GM12891 (cell line): Measurements from ENCODE around the gene HAPSTR1.

Experiments used
- DNase-seq: peaks from one replicate; pipeline ENCODE4 v3.0.0; 2011; ENCODE audit warnings: low spot score; ENCODE audit not compliant: insufficient read length
- FAIRE-seq: peaks from 2 replicates; lab custom pipeline; 2011; peaks lifted over from hg19 to GRCh38; lab: Jason Lieb, UNC
- PAX5 ChIP-seq: IDR thresholded peaks from 2 replicates; pipeline ENCODE4 v1.6.1; 2011; ENCODE audit warnings: low read length, moderate library complexity, mild to moderate bottlenecking; ENCODE audit not compliant: insufficient read depth, severe bottlenecking
- POLR2A ChIP-seq: IDR thresholded peaks from 2 replicates; pipeline ENCODE4 v1.6.1; 2011; ENCODE audit warnings: low read depth, low read length, control low read depth
- POLR2AphosphoS5 ChIP-seq: IDR thresholded peaks from 2 replicates; pipeline ENCODE4 v1.6.1; 2011; ENCODE audit warnings: low read depth, low read length, control low read depth
- POU2F2 ChIP-seq: IDR thresholded peaks from 2 replicates; pipeline ENCODE4 v1.6.1; 2011; ENCODE audit warnings: low read depth, mild to moderate bottlenecking, control low read depth, low read length, moderate library complexity
- SPI1 ChIP-seq: IDR thresholded peaks from 2 replicates; pipeline ENCODE4 v1.6.1; 2011; ENCODE audit warnings: low read depth, low read length, control low read depth
- TAF1 ChIP-seq: IDR thresholded peaks from 2 replicates; pipeline ENCODE4 v1.6.1; 2011; ENCODE audit warnings: low read depth, low read length, control low read depth

Gene HAPSTR1

DNA sequence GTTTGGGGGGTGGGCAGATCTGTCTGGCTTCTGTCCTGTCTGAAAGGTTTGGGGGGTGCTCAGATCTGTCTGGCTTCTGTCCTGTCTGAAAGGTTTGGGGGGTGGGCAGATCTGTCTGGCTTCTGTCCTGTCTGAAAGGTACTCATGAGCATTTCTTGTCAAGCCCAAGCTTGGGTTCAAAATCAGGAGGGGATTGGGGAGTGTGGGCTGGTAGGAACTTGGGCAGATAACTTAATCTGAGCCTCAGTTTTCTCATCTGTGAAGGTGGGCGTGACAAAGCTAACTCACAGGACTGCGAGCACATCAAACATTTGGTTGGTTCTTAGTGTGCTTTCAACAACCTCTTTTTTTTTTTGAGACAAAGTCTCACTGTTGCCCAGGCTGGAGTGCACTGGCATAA lies 35.2 kb downstream of the HAPSTR1 start:
- TF ChIP-seq SPI1 = no peak
- TF ChIP-seq POU2F2 = no peak
- no peak for TF ChIP-seq POLR2A
- no peak for TF ChIP-seq TAF1
- no peak for TF ChIP-seq PAX5
- TF ChIP-seq POLR2AphosphoS5 = no peak
- FAIRE-seq (no peak), DNase-seq (no peak)

DNA sequence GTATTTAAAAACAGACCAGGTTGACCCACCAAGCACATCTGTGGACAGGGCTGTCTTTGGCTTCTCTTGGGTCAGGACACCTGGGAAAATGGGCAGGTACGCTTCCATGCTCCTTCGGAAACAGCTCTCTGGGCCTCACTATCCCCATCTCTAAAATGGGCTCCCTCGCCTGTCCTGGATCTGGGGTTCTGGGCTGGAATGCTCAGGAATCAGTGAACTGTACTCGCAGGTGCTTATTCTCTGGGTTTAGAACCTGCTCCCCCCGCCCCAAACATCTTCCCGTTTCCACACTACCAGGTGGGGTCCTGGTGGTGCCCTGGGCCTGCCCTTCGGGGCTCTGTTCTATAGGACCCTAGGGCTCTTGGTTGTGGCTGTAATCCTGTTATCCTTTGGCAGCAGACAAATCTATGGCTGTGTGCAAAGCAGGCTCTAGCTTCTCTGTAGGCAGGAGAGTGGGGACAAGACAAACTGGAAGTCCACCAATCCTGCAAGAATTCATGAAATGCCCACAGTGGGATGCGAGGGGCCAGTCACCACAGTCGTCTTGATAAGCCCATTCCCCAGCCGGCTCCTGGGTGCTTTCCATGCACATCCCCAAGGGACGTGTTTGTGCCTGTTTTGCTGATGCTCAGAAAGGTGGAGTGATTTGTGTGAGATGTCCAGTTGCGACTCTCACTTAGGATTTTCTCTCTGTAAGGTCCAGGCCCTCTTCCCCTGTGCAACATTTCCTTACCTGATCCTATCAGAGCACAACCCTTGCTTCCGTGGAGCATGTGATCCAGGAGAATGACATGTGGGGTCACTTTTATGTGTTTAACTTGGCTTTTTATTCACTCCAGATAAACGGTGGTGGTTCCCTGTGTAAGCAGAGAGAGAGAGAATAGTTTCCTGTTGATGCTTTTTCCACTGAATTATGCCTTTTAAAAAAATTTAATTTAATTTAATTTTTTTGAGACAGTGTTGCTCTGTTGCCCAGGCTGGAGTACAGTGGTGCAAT lies 37.2 kb downstream of the HAPSTR1 start:
- FAIRE-seq (no peak), DNase-seq (no peak)
- TF ChIP-seq POU2F2 (no peak), TAF1 (no peak), SPI1 (no peak), POLR2A (no peak), PAX5 (no peak), POLR2AphosphoS5 (no peak)

DNA sequence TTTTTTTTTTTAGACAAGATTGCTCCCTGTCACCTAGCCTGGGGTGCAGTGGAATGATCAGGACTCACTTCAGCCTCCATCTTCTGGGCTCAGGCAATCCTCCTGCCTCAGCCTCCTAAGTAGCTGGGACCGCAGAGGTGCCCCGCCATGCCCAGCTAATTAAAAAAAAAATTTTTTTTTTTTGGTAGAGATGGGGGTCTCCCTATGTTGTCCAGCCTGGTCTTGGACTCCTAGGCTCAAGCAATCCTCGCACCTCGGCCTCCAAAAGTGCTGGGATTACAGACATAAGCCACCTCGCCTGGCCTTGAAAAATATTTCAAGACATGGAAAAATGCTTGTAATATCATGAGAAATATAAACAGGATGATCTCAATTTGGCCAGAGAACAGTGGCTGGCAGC lies 42.9 kb downstream of the HAPSTR1 start:
- TF ChIP-seq POU2F2 (no peak), TAF1 (no peak), SPI1 (no peak), PAX5 (no peak), POLR2A (no peak), POLR2AphosphoS5 (no peak)
- no peak for FAIRE-seq
- DNase-seq = no peak

DNA sequence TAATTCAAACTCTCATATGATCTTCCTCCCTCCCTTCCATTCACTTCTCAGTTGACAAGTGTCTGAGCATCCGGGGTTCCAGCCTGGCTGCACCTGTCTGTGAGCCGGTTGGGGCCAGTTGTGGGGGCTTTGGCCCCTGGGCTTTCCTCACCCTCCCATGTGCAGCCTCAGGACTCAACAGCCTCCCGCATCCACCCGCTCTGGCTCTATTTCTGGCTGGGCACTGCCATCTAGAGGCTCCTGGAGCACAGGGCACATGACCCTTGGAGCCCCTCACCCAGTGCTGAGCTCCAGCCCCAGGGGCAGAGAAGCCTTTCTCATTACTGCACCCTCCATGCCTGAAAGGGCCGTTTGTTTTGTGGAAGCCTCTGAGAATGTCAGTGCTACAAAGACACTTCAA lies 43.3 kb downstream of the HAPSTR1 start:
- no peak for TF ChIP-seq PAX5
- peak; percentile 49; the same call in 1 of the 2 replicates for TF ChIP-seq POU2F2
- no peak for TF ChIP-seq TAF1
- DNase-seq (peak; percentile 64), FAIRE-seq (peak; percentile 72)

DNA sequence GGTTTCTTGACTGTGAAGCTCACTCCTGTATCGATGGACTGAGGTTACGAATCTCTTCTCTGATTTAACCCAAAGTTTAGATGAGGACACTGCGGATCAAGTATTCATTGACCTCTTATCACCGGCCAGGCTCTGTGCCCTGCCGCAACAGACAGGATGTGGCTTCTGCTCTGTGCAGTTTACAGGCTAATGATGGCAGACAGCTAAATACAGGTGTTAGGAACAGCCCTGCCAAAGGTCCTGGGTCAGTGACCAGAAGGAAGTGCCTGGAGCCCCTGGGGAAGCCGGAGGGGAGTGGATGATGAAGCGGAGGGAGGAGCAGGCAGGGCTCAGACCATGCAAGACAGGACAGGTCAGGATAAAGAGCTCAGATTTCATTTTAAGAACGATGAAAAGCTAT lies 44.4 kb downstream of the HAPSTR1 start:
- no peak for DNase-seq
- peak; percentile 66 for FAIRE-seq
- TF ChIP-seq SPI1 = 0 out of 2 replicates have a peak, but pooled peaks have one; percentile 5
- TF ChIP-seq POLR2AphosphoS5 = no peak

DNA sequence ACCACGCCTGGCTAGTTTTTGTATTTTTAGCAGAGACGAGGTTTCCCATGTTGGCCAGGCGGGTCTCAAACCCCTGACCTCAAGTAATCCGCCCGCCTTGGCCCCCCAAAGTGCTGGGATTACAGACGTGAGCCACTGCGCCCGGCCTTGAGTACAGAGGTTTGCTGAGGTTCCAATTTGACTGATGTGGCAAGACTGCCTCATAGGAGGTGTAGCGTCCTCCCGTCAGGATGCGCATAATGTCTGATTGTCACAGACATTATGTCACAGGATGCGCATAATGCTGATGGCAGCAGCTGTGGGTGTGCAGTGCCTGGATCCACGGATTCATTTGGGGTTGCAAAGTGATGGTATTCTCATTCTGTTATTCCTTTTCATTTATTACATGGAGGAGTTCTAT lies 45.2 kb downstream of the HAPSTR1 start:
- no peak for TF ChIP-seq PAX5
- TF ChIP-seq POU2F2 = no peak
- TF ChIP-seq SPI1 = no peak
- TF ChIP-seq POLR2AphosphoS5 = no peak
- no peak for TF ChIP-seq TAF1
- TF ChIP-seq POLR2A = no peak
- FAIRE-seq = no peak
- no peak for DNase-seq

DNA sequence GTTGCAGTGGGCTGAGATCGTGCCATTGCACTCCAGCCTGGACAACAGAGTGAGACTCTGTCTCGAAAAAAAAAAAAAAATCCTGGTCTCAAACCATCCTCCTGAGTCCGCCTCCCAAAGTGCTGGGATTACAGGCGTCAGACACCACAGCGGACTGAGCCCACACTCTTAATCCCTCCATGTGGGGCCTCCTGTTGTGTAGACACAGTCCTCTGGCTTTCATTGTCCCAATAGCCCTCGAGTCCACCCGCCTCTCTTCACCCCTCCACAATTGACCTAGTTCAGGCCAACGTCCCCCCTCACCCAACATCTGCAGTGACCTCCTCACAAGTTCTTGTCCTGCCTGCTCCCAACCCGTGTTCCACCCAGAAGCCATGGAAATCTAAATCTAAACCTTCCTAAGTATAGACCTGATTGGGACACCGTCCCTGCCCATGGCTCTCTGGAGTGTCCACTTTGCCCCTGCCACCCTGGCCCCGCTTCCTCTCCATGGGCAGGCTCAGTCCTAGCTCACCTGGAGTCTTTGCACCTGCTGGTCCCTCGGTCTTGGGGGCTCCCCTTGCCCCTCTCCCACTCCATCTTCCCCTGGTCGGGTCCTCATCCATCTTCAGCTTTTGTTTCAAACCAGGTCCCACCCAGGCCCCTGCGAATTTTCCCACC lies 46.7 kb downstream of the HAPSTR1 start:
- FAIRE-seq (no peak), DNase-seq (no peak)
- TF ChIP-seq POLR2AphosphoS5 = no peak
- no peak for TF ChIP-seq SPI1
- no peak for TF ChIP-seq POLR2A
- TF ChIP-seq TAF1 = no peak
- no peak for TF ChIP-seq PAX5
- TF ChIP-seq POU2F2 = no peak

DNA sequence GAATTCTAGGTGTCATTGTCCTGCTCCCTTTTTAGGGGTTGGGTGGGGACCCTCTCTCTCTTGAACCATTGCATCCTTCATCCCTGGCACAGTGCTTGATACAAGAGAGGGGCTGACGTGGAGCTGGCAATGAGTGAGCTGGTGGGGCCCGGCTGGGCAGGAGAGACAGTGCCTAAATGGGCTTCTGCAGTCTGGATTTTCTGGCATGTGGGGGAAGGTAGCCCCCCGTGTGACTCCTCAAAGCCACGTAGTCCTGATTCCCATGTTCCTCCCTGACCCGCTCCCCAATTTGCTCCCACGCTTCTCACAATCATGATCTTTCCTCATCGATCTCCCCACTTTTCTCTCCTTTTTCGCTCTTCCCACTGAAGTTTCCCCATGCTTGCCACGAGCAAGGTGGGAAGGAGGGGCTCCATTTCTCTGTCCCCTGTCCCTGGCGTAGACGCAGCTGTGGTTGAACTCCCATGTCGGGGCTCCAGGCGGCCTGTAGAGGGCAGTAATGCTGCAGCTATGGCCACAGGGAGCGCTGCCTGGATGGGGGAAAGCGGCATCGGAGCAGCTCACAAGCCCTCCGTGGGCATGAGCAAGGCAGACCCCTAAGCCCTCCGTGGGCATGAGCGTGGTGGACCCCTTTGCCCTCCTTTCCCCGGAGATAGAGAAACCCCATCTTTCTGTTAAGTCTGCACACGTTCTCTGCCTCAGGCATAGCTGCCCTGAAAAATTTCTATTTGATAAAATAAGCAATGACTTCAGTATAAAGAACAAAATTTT lies 47.5 kb downstream of the HAPSTR1 start:
- FAIRE-seq (peak; percentile 63), DNase-seq (peak; percentile 42)
- no peak for TF ChIP-seq TAF1

DNA sequence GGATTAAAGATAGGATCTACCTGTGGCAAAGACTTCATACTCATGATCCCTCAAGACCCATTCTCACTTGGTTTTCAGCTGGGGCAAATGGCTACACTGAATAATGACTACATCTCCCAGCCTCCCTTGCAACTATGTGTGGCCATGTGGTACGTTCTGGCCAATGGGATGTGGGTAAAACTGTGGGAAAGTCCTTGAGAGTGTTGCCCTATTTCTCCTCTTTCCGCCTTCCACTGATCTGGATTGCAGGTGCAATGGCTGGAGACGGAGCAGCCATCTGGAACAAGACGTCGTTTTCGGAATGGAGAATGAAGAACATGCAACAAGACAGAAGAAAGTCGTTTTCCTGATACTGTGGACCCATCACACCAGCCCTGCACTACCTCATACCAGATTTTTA lies 48.5 kb downstream of the HAPSTR1 start:
- TF ChIP-seq PAX5 (no peak), POU2F2 (no peak), POLR2AphosphoS5 (no peak), TAF1 (no peak), POLR2A (no peak)
- peak; percentile 76 for FAIRE-seq
- DNase-seq = no peak
